NCI-H526 (cell line): ENCODE data around the gene PXYLP1.

Experiments used
- DNase-seq, 2 experiments: peaks; one replicate each; lab custom pipeline; 2025; lab: John Stamatoyannopoulos, UW

The PXYLP1 gene

DNA sequence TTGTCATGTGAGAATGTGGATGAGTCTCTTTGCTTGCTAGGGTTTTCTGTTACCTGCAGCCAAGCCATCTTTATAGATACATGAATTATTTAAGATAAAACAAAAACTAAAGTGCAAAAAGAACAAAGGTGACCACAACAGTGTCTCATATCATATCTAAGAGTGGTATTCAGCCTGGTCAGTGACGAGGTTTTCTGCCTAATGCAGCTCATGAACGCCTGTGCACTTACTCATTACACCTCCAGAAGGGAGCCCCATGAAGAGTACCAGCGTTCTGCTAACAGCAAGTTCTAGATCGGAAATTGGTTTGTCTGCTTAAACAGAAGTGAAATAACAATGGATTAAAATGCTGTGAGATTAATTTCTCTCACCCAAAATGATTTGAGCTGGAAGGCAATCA, 19.2 kb downstream of the PXYLP1 start:
- DNase-seq, result no peak

DNA sequence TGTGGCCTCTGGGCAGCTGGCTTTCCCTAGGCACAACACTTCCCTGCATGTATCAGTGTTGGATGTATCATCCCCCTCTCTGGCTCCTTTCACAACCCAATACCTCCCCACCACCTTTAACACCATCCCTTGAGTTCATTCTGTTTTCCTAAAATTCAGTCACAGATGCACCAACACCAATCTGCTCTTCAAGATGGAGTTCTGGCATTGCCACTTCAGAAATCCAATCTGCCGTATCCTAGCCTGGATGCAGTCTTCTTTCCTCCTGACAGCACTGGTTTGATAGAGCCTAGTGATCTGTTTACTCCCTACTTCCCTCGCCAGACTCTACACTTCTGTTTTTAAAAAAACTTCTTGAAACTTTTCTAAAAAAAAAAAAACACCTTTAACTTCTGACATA, 21.7 kb downstream of the PXYLP1 start:
- DNase-seq, result no peak

DNA sequence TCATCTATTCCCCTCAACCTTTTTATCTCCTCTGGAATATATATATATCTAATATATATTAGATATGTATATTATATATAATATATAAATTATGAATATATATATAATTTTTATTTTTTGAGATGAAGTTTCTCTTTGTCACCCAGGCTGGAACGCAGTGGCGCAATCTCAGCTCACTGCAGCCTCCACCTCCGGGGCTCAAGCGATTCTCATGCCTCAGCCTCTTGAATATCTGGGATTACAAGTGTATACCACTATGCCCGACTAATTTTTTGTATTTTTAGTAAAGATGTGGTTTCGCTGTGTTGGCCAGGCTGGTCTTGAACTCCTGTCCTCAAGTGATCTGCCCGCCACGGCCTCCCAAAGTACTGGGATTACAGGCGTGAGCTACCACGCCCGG, 22.2 kb downstream of the PXYLP1 start:
- no peak for DNase-seq

DNA sequence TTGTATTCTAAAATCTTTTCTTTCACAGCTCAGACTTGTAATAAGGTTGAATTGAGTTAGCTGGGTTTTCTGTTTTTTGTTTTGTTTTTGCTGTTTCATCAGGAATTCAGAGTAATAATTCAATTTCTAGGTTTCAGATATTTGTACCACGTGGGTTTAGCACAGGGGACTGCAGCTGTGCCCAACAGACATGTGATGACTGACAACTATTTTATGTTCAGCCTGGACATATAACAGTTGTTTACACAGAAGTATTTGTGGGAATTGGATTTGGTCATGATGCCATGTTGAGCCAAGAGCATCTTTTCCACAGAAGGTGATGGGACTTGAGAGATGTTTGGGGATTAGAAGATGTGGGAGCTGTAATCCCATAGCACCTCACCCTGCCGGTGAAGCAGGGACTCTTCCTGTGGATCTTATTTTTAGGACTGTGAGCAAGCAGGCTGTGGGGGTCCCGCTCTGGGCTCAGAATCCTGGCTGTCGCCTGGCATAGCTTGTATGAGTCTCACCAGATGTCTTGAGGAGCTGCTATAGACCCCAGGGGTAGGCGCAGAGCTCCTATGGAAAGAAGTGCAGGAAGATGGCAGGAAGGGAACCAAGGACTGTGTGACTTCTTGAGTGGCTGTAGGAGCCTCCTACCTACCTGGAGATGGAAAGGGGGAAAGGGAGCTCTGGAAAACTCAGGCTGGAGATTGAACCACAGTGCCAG, 23.7 kb downstream of the PXYLP1 start:
- DNase-seq, result no peak

DNA sequence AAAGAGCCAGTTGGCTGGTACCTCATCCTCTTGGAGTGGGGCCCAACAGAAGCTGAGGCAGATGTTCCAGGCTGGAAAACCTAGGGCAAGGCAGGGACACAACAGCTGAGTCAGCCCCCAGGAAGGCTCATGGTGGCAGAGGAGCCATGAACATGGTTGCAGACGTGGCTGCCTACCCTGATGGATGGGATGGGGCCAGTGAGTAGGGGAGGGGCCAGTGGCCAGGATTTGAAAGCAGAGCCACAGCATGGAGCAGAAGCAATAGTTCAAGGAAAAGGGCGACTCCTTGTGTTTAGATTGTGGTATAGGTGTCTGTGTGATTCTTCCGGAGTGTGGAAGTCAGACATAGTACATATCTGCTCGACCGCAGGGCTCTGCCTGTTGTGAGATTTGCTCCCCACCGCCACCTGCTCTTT, 24.2 kb downstream of the PXYLP1 start:
- no peak for DNase-seq

DNA sequence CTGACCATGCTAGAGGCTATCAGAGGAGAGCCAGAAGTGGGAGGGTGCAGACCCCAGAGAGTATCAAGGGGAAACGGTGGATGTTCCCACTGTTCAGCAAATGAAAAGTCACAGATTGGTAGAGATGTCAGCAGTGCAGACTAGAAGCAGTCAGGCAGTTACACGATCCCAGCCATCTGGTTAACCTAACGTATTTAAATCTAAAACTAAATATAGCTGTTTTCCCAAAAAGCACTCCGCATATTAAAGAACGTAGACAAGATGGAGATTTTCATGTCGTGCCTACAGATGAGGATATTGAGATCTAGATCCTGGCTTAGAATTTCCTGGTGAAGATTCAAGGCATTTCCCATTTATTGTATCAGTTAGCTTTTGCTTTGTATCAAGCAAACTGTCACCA, 25.2 kb downstream of the PXYLP1 start:
- no peak for DNase-seq

DNA sequence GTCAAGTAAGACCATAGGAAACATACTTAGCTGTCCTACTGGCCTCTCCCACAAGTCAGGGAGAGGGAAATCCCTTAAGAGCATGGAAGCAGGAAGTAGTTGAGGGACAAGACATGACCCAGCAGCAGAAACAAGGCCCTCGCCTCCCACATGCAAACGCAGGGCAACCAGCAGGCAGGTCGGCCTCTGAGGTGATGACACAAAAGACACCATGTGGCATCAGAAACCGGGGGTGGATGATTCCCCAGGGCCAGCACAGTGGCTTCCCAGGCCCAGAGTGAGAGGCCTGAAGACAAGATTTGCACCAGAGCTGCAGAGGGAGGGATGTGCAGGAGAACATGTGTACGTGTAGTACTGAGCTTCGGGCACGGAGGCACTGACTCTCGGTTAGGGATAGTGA, 26.3 kb downstream of the PXYLP1 start:
- DNase-seq, result no peak

DNA sequence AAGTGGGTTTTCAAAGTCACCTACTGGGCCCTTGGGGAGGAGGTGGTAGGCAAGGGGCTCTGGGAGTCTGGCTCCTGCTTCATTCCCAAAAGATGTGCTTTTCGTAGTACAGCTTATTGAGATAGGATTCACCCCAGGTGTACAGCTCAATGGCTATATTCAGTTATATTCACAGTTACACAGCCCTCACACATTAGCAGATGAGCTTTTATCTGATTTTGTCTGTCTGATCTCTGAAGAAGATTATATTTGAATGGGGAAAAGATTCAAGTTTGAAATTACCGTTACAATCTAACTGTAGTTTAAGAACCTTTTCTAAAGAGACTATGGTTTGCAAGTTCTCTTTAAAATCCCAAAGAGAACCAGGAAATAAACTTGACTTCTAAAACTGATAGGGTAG, 27.3 kb downstream of the PXYLP1 start:
- no peak for DNase-seq

DNA sequence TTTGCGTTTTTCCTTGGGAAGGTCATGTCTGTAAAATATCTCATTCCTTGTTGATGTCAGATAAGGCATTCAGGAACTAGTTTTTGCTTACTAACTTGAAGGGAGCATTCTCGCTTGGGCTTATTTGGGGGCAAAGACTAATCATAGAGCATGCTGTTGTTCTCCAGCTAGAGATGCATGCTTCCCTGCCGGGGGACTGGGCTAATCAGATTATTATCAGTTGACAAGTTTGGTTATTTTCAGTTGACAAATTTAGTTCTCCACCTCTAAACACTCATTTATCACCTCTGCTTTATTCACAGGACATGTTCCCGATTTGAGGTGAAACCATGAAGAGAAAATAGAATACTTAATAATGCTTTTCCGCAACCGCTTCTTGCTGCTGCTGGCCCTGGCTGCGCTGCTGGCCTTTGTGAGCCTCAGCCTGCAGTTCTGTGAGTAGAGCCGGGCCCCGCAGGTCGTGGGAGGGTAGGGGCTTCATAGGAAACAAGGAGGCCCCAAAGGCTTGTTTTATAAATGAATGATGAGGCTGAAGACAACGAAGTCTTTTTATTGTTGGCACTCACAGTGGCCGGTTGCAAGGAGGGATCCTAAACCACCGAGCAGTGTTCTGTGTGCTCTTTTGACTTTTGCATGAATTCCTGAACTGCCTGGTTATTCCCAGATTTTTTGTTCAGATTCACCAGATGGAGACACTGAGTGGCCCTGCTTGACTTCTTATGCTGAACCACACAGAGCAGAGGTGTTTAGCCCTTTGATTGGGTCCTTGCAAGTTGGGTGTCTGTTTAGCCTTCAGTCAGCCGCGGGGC, 28.4 kb downstream of the PXYLP1 start:
- DNase-seq, result no peak

DNA sequence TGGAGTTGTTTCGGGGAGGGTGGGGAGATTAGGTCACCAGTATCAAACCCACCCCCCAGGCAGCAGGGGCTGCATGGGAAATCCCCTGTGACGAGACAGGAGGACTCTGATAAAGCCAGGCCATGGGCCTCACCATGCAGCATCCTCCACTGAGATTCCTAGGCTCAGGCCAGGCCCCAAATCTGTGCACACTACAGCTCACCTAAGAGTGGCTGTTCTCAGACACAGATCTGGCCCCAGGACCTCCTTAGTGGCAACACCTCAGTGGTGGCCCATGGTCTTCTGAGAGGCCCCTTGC, 29.0 kb downstream of the PXYLP1 start:
- no peak for DNase-seq

DNA sequence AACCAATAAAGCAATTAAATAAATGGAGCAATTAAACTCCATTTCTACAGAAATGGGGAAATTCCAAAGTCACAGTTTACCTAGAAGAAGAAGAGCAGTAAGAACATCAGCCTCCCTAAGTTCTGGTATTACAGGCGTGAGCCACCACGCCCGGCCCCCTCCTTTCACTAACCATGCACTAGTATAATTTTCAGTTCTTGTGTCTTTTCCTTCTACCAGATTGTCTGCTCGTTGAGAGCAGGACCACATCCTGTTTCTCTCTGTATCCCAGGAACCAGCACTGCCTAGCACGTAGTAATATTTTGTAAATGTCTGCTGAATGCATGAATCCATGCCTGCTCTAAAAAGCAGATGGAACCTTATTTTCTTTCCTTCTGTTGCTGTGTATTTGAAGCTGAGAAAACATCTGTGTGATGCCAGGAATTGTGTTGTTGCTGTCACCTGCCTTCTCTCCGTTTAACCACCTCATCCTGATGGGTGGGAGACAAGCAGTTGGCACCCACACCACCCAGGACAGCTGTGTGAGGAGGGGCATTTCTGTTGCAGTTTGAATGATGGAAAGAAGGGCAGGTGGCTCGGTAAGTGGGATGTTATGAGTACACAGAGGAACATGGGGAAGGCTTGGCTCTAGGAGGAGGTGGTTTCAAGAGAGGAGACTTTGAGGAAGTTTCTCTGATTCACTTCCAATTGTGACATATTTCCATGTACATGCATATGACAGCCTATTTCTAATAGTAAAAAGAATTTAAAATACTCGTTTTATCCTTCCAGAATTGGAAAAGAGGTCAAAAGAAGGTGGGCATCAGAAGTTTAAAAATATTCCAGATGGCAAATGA, 30.1 kb downstream of the PXYLP1 start:
- DNase-seq, result no peak

DNA sequence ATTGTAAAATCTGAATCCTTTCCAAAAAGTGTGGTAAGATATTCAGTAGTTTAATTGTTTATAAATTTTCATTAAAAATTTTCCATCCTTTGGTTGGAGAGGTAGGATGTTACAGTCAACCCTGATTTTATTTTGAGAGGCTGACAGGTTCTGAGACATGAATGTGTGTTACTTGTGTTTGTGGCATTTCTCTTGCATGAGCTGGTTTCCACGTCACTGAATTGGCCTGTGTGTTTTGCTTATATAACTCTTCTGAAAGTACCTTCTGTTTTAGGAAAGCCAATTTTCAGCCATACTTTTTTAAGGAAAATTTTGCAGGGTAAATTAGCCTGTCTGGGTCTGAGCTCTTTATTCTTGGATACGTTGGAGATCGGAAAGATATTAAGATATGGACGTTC, 30.7 kb downstream of the PXYLP1 start:
- DNase-seq, result no peak

DNA sequence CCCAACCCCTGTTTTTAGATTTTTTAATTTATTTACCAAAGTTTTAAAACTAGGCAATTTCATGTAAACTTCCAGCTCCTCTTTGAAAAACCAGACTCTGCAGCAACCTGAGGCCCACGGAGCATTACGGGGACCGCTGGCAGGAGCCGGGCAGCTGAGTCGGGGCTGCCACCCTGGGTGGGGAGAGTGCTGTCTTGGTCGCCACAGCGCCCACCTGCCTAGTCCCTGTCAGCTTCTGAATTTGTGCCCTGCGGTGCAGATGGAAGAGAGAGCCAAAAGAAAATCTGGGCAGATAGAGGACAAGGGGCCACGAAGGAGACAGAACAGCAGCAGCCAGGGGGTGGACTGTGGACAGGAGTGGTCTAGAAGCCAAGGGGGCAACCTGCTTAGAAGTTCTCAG, 34.6 kb downstream of the PXYLP1 start:
- no peak for DNase-seq

DNA sequence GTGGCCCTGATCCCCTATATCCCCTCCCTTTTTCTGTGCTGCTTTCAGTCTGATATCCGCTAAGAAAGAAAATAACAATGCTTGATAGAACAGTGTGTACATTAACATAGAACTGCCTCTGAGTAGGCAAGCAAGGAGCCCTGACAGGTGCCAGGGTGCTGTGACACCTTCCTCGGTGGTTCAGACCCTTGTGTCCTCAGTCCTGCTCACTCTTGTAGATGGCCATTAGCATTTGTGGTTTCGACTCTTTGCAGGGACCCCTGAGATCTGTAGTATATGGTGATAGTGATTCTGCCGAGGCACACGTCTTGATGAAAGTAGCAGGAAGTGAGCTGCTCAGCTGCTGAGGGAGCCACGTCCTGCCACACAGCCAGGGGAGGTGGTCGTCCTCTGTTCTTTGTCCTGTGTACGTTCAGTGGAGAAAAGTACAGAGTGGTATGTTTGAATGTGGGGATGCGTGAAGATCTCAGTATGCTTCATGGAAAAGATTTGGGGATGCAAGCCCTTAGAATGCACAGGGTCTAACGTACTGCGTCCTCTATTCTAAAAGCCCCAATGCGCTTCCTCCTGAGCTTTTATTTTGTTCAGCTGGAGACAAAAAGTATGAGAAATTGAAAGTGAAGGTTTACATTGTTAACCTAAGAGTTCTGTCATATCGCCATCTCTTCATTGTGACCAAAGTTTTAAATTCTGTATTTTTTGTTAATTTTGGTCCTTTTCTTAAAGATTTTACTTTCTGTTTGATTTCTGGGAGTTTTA, 35.4 kb downstream of the PXYLP1 start:
- no peak for DNase-seq

DNA sequence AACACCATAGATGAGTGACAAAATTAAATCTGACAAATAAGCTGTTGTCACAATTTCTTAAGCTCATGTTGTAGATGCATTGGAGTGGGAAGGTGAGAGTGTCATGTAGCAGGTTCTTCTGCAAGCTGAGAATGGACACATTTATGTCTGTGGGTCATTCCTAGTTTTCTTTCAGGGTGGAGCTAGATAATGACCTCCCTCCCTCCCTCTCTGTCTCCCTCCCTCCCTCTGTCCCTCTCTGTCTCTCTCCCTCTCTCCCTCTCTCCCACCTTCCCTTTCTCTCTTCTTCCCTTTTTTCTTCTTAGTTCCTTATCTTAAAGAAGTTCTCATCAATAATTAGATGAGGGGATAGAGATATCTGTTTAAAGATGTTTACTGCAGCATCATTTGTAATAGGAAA, 36.0 kb downstream of the PXYLP1 start:
- DNase-seq, result no peak

DNA sequence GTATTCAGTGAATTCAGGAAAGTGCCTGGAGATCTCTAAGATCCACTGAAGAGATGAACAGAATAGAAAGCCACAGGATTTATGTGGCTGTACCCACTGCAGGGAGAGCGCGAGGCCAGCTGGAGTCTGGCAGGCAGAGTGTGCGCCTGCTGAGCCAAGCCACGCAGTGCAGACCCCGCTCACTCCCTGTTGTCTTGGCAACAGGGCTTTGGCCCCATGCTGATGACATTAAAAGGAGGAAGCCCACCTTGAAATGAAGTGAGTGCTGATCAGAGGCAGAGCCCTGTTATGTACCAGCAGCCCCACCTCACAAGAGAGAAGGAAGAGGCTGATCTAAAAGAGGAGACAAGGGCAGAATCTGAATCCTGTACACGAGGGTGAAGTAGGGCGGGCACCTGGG, 36.7 kb downstream of the PXYLP1 start:
- no peak for DNase-seq

DNA sequence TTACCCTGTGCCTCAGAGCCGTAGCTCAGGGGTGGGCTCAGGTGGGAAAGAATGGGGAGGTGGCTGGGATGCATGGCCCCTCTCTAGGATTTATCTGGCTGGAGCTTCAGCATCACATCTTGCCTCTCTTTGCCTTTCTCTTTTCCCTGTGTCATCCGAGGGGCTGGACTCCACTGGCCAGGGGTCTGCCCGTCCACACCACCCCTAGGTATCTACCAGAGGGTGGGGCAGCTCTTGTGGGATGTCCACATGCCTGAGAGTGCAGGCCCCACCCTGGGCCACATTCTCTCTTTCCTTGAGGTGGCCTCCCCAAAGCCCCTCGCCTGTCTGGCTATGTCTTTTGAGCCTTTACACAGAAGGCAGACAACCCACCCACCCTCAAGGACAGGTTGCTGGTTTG, 37.2 kb downstream of the PXYLP1 start:
- DNase-seq, result no peak

DNA sequence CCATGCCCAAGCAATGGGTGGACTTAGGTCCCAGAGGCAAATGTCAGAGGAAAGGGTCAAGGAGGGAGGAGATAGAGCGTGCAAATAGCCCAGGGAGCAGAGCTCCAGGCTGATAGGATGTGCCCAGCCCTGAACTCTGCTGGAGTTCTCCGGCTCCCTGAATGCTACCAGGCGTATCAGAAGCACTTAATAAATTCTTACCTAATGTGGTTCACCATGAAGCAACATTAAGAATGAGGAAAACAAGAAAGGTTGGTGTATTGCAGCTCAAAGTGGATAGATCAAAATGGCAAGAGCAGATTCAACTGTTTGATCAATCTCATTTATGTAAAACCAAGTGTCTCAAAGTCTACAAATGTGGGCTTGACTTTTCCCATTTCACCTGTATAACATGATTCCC, 38.3 kb downstream of the PXYLP1 start:
- no peak for DNase-seq

DNA sequence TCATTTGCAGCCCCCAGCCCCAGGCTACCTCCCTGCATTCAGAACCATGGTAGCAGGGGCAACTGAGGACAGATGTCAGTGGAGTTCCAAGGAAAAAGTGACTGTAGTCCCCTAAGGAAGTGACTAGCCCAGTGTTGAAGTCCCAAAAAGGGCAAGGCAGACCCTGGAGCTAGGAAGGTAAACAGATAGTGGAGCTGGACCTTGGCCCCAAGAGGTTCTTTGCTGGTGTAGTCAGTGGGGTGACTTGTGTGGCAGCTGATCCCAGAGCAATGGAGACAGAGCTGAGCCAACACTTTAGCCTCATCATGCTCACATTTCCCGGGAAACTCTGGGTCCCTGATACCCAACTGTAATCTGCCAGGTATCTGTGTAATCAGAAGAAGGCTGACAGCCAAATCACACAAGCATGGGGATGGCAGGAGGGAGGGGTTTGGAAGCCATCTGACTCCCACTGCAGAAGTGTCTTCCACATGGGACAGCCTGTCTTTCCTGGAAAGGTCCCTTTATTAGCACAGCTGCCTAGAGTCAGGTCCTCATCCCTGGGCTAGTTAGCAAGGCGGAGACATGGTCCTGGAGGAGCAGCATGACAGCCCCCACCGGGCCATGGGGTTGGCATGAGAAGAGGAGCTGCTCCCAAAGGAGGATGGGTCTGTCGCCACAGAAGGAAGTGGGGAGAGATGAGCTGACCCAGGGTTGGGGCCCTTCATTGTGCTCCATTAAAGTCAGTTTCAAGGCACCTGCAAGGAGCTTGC, 39.8 kb downstream of the PXYLP1 start:
- no peak for DNase-seq

DNA sequence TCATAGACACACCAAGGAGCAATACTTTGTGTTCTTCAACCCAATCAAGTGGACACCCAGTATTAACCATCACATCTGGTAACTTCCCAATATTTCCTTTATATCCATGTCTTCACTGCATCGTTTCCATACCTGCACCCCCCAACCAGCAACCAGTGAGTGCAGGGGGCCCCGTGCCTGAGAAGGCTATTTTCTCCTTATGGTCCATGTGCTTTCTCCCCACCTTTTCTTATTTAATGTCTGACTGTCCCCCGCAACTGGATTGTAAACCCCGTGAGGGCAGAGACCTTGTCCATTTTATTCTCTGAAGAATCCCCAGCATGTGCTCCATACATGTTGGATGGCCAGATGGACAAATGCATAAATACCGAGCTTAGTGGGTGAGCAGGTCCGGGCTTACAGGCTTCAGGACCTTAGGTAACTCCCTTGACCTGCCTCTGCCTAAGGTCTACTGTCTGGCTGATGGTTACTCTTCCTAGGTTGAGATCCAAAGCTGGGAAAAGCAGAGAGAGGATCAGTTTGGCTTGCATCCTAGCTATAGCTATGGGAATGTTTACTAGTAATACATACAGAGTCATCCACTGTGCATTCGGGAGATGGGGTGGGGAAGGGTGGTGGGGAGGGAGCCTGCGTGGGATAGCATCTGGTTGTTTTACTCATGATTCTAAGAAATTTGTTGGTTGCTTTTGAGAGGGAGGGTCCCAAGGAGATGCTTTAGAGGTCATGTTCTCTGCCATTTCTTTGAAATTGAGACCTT, 41.5 kb downstream of the PXYLP1 start:
- DNase-seq, result no peak
